OCI-M1 (cell line): ENCODE data around the gene NELL1.
"Not testable (repeated sequence)": the region's sequence is repeated elsewhere in the genome, so short reads cannot be mapped to it uniquely, and the experiment has no call there.

ENCODE experiments used
- DNase-seq: peaks from one replicate; lab custom pipeline; 2025; lab: John Stamatoyannopoulos, UW

Gene NELL1

GRCh38 chr11:21198498-21198897, 529.1 kb downstream of the NELL1 start:
- DNase-seq: no peak

- no peak for DNase-seq
Measured at GRCh38 chr11:21205205-21205604, 535.8 kb downstream of the NELL1 start.

GRCh38 chr11:21225860-21226259, 556.5 kb downstream of the NELL1 start:
- DNase-seq: no peak

GRCh38 chr11:21229224-21229623, 559.8 kb downstream of the NELL1 start:
- DNase-seq: no peak

- DNase-seq: no peak
Measured at GRCh38 chr11:21250196-21250595, 580.8 kb downstream of the NELL1 start.

GRCh38 chr11:21254055-21254454, 584.7 kb downstream of the NELL1 start:
- DNase-seq: no peak

- DNase-seq: no peak
Measured at GRCh38 chr11:21254790-21255189, 585.4 kb downstream of the NELL1 start.

- no peak for DNase-seq
Measured at GRCh38 chr11:21257461-21257860, 588.1 kb downstream of the NELL1 start.

GRCh38 chr11:21258414-21258813, 589.0 kb downstream of the NELL1 start:
- no peak for DNase-seq

GRCh38 chr11:21260101-21260500, 590.7 kb downstream of the NELL1 start:
- no peak for DNase-seq

GRCh38 chr11:21262992-21263391, 593.6 kb downstream of the NELL1 start:
- no peak for DNase-seq

- DNase-seq: no peak
Measured at GRCh38 chr11:21264125-21264524, 594.7 kb downstream of the NELL1 start.

GRCh38 chr11:21268036-21268435, 598.6 kb downstream of the NELL1 start:
- no peak for DNase-seq

- DNase-seq: not testable (repeated sequence)
Measured at GRCh38 chr11:21272139-21272538, 602.8 kb downstream of the NELL1 start.

GRCh38 chr11:21278840-21279239, 609.5 kb downstream of the NELL1 start:
- DNase-seq: no peak

GRCh38 chr11:21285104-21285503, 615.7 kb downstream of the NELL1 start:
- DNase-seq: no peak

- DNase-seq: no peak
Measured at GRCh38 chr11:21289686-21290085, 620.3 kb downstream of the NELL1 start.

- DNase-seq: no peak
Measured at GRCh38 chr11:21295508-21295907, 626.1 kb downstream of the NELL1 start.

- no peak for DNase-seq
Measured at GRCh38 chr11:21301981-21302380, 632.6 kb downstream of the NELL1 start.

GRCh38 chr11:21306739-21307358, 637.5 kb downstream of the NELL1 start:
- DNase-seq: no peak

GRCh38 chr11:21307874-21308273, 638.5 kb downstream of the NELL1 start:
- DNase-seq: no peak

- no peak for DNase-seq
Measured at GRCh38 chr11:21316591-21316990, 647.2 kb downstream of the NELL1 start.

- DNase-seq: no peak
Measured at GRCh38 chr11:21321072-21321471, 651.7 kb downstream of the NELL1 start.

GRCh38 chr11:21321530-21321929, 652.1 kb downstream of the NELL1 start:
- no peak for DNase-seq

GRCh38 chr11:21323617-21324016, 654.2 kb downstream of the NELL1 start:
- DNase-seq: no peak
